H1 (cell line): Measurements from ENCODE around the gene MANSC1. TPM values are rescaled to one million over a fixed set of nuclear protein-coding genes. Genes with fewer than 3 reads are reported as not detected.

Experiments
- CHD2 ChIP-seq: IDR thresholded peaks from 2 replicates; pipeline ENCODE4 v1.6.1; 2012; ENCODE audit warnings: low read length, improper control_type of control experiment
- polyA plus RNA-seq, 7 experiments: library from polyadenylated mRNA; depleted of rRNA in 3 of 7; stranded (reverse) in 5 of 7; unstranded in 2 of 7; fragments of >200 nt in 5 of 7; fragments of 200-250 nt in 2 of 7; gene quantifications; 1 replicate in 5 of 7; 2 replicates in 1 of 7; 4 replicates in 1 of 7; pipeline versions ENCODE4 v1.2.1 to v1.2.3, GENCODE V29; 2011 to 2013; ENCODE audit warnings: missing spikeins in 2 of 7, mixed read lengths in 2 of 7
- total RNA-seq: library from RNA; stranded (reverse); fragmentation: NEBNext Ultra II Directional; extraction: Animal tissue kit (Norgen Biotek cat#: 25700); gene quantifications from 2 replicates; pipeline ENCODE4 v1.2.1, GENCODE V29; 2021

Gene MANSC1
- total and polyA plus RNA-seq, 2 of the 8 experiments (the other 6 are each of a cell fraction or from before 2014, with no cell fraction given), result 2.0 to 8.9 TPM

DNA sequence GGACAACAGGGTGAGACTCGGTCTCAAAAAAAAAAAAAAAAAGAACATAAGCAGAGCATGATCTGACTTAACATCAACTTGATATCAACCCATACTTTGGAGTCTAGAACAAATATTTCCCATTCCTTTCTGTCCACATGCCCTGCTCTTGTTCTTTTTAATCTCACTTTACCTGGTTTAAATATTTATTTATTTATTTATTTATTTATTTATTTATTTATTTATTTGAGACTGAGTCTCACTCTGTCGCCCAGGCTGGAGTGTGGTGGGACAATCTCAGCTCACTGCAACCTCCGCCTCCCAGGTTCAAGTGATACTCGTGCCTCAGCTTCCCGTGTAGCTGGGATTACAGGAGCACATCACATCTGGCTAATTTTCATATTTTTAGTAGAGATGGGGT lies 63.6 kb downstream of the MANSC1 start (continued):
- no peak for TF ChIP-seq CHD2
- TF ChIP-seq, all 59 proteins: peak for 0
